SK-N-SH (cell line): ENCODE data around the gene TLX1. TPM values are rescaled to one million over a fixed set of nuclear protein-coding genes. Genes with fewer than 3 reads are reported as not detected.

Source experiments
- CTCF ChIA-PET: fragments of 300-600, 350-600 bp; formaldehyde crosslinking; extraction: SDS; loops from one replicate; lab custom pipeline; 2021; lab: Yijun Ruan, JAX
- POLR2A ChIA-PET: fragments of 350-600 bp; sonication (Branson Sonifier 250); formaldehyde crosslinking; extraction: SDS; loops from one replicate; lab custom pipeline; 2020; ENCODE audit warnings: antibody characterized with exemption, inconsistent platforms; lab: Yijun Ruan, JAX
- DNase-seq: peaks from one replicate; pipeline ENCODE4 v3.0.0; 2012
- H2AFZ ChIP-seq: fragments of 200-600 bp; sonication (generic); 2 replicates; pipeline ENCODE4 v1.8.1; 2016; ENCODE audit warnings: antibody characterized with exemption, mild to moderate bottlenecking, low read depth
- H3F3A ChIP-seq: fragments of 200-600 bp; sonication (generic); replicated peaks from 2 replicates; pipeline ENCODE3; 2016; ENCODE audit warnings: antibody characterized with exemption, mild to moderate bottlenecking; ENCODE audit not compliant: insufficient read depth
- H3K27ac ChIP-seq, 2 experiments: fragments of 200-500 bp in 1 of 2; fragments of 200-600 bp in 1 of 2; sonication (Bioruptor generic) in 1 of 2; sonication (generic), shearing (Covaris generic) in 1 of 2; 2 replicates each; pipeline versions ENCODE4 v1.5.1 to v1.6.1; 2014 to 2016; ENCODE audit warnings: low read depth in 2 of 2, inconsistent platforms in 1 of 2, low read length in 1 of 2, mild to moderate bottlenecking in 1 of 2, mixed read lengths in 1 of 2
- H3K27me3 ChIP-seq: fragments of 200-600 bp; sonication (generic), shearing (Covaris generic); 2 replicates; pipeline ENCODE4 v1.6.1; 2016; ENCODE audit warnings: mixed run types; ENCODE audit not compliant: insufficient read depth
- H3K36me3 ChIP-seq, 2 experiments: fragments of 200-500 bp in 1 of 2; fragments of 200-600 bp in 1 of 2; sonication (Bioruptor generic) in 1 of 2; sonication (generic) in 1 of 2; replicated peaks in 1 of 2; 2 replicates each; pipeline versions ENCODE3 to v1.5.1; 2014 to 2016; ENCODE audit warnings: low read length in 1 of 2, mild to moderate bottlenecking in 1 of 2; ENCODE audit not compliant: insufficient read depth in 2 of 2, control insufficient read depth in 1 of 2
- H3K4me1 ChIP-seq, 2 experiments: fragments of 200-500 bp in 1 of 2; fragments of 200-600 bp in 1 of 2; sonication (Bioruptor generic) in 1 of 2; sonication (generic), shearing (Covaris generic) in 1 of 2; 2 replicates each; pipeline versions ENCODE4 v1.5.1 to v1.6.1; 2014 to 2016; ENCODE audit warnings: low read depth in 1 of 2, low read length in 1 of 2, mixed run types in 1 of 2; ENCODE audit not compliant: insufficient read depth in 2 of 2, control insufficient read depth in 1 of 2
- H3K4me2 ChIP-seq: fragments of 200-600 bp; sonication (generic), shearing (Covaris generic); 2 replicates; pipeline ENCODE4 v1.6.1; 2017; ENCODE audit warnings: mixed run types
- H3K4me3 ChIP-seq, 2 experiments: fragments of 200-500 bp in 1 of 2; fragments of 200-600 bp in 1 of 2; sonication (Bioruptor generic) in 1 of 2; sonication (generic), shearing (Covaris generic) in 1 of 2; 2 replicates each; pipeline versions ENCODE4 v1.5.1 to v1.8.1; 2014 to 2016; ENCODE audit warnings: low read depth in 2 of 2, inconsistent platforms in 1 of 2, low read length in 1 of 2, mild to moderate bottlenecking in 1 of 2, mixed read lengths in 1 of 2, moderate library complexity in 1 of 2
- H3K79me2 ChIP-seq: fragments of 200-600 bp; sonication (generic); 2 replicates; pipeline ENCODE4 v1.8.1; 2017; ENCODE audit warnings: mild to moderate bottlenecking; ENCODE audit not compliant: insufficient read depth
- H3K9ac ChIP-seq: fragments of 200-600 bp; sonication (generic); 2 replicates; pipeline ENCODE4 v1.6.1; 2017; ENCODE audit warnings: mixed run types
- H3K9me2 ChIP-seq: fragments of 200-600 bp; sonication (generic); 2 replicates; pipeline ENCODE4 v1.6.1; 2017; ENCODE audit warnings: mixed run types
- H3K9me3 ChIP-seq: fragments of 200-600 bp; sonication (generic); 2 replicates; pipeline ENCODE4 v1.6.1; 2017; ENCODE audit warnings: mixed run types, mild to moderate bottlenecking, moderate library complexity
- H4K20me1 ChIP-seq: fragments of 200-600 bp; sonication (generic); 2 replicates; pipeline ENCODE4 v1.6.1; 2017; ENCODE audit warnings: mild to moderate bottlenecking, mixed run types; ENCODE audit not compliant: insufficient read depth
- CTCF ChIP-seq: fragments of 200-600 bp; sonication (generic); IDR thresholded peaks from 2 replicates; pipeline ENCODE4 v1.6.1; 2017; ENCODE audit warnings: antibody characterized with exemption, mild to moderate bottlenecking, moderate library complexity
- EZH2phosphoT487 ChIP-seq: fragments of 200-600 bp; sonication (generic); IDR thresholded peaks from 2 replicates; pipeline ENCODE4 v1.6.1; 2017; ENCODE audit warnings: low read depth, mixed run types, mild to moderate bottlenecking, antibody characterized with exemption, moderate library complexity, borderline replicate concordance
- FOXJ3 ChIP-seq: sonication (generic); formaldehyde crosslinking; IDR thresholded peaks from 2 replicates; pipeline ENCODE4 v1.5.1; 2020; ENCODE audit warnings: mild to moderate bottlenecking, missing genetic modification reagents
- PBX3 ChIP-seq: IDR thresholded peaks from 2 replicates; pipeline ENCODE4; 2012
- RAD21 ChIP-seq: IDR thresholded peaks from 2 replicates; pipeline ENCODE4 v1.6.1; 2012; ENCODE audit warnings: mild to moderate bottlenecking, low read length
- RFX5 ChIP-seq: IDR thresholded peaks from 2 replicates; pipeline ENCODE4 v1.6.1; 2012; ENCODE audit warnings: mild to moderate bottlenecking, improper control_type of control experiment, low read length
- SMC3 ChIP-seq: IDR thresholded peaks from 2 replicates; pipeline ENCODE4 v1.6.1; 2012; ENCODE audit warnings: low read depth, low read length, improper control_type of control experiment
- TAF1 ChIP-seq: IDR thresholded peaks from 2 replicates; pipeline ENCODE4 v1.6.1; 2012; ENCODE audit warnings: low read depth, mild to moderate bottlenecking, low read length, moderate library complexity, borderline replicate concordance
- YY1 ChIP-seq: IDR thresholded peaks from 2 replicates; pipeline ENCODE4 v1.4.0; 2012; ENCODE audit warnings: low read depth, mild to moderate bottlenecking
- WGBS: methylation state at CpG from one replicate; pipeline ENCODE4 v1.1.6; 2017; ENCODE audit warnings: low lambda C conversion rate; 5-methylcytosine and 5-hydroxymethylcytosine counted together
- polyA plus RNA-seq, 3 experiments: library from polyadenylated mRNA; depleted of rRNA; stranded (reverse); fragments of >200 nt; gene quantifications; 2 replicates each; pipeline ENCODE4 v1.2.3, GENCODE V29; 2012
- TF ChIP-seq, protein P1 (sequence below): fragments of 150-350 bp; IDR thresholded peaks from 2 replicates; pipeline ENCODE4 v1.6.1; 2016; ENCODE audit warnings: mild to moderate bottlenecking, low read depth, low read length
- TF ChIP-seq, protein P2 (sequence below): IDR thresholded peaks from 2 replicates; pipeline ENCODE4 v1.4.0; 2012; ENCODE audit warnings: low read depth, borderline replicate concordance

Gene TLX1
- polyA plus RNA-seq, 1 of the 3 experiments (the other 2 are of a cell fraction), result not detected

DNA sequence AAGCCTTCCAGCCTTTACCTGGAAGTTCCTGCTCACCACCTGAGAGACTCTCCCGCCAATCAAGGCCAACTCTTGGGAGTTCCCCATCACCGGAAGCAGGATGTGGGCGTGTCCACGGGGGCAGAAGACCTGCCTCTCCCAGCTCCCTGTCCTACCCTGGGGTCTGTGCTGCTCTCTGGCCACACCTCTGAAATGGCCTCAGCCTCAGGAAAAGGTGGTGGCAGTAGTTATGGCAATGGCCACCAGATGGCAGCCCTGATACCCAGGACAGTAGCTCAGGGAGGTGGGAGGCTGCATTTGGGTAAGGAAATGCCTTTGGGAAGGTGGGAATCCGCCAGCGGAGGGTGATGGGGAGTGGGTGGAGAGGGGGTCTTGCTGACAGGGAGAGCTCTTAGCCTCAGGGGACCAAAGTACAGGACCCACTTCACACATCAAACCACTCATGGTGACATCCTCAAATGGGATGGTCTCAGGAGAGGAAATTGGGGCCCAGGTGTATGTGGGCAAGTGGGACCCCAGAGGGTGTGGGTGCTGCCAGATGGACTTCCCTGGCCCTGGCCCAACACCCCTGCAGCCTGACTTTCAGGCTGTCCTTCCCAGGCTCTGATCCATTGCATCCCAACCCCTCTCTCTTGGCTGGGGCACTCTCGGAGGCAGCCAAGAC lies 35.4 kb upstream of the TLX1 start:
- Histone ChIP-seq H3K4me1 (peaks cover 0 to 10% of the 10 kb centered on the region in 2 experiments; a peak in 1 of 4 replicates), H3K36me3 (no peaks in the 10 kb centered on the region), H3K4me2 (no peak overlapping the region), H3K9me2 (no peaks in the 10 kb centered on the region), H3K9ac (no peak overlapping the region), H3K27me3 (peaks cover 34% of the 10 kb centered on the region; the same call in 1 of the 2 replicates), H4K20me1 (no peaks in the 10 kb centered on the region), H2AFZ (no peak overlapping the region), H3K9me3 (no peaks in the 10 kb centered on the region), H3F3A (no peaks in the 10 kb centered on the region), H3K27ac (no peak overlapping the region), H3K4me3 (peak overlapping the region in 1 of 2 experiments; percentile 40; a peak in 1 of 4 replicates), H3K79me2 (no peaks in the 10 kb centered on the region)
- POLR2A ChIA-PET, result interaction anchor here (0.6 to 1.5 kb wide), 4 partner anchors 27 to 57 kb away, joined by 3 to 10 read pairs (median 4); partner anchors contain the start of gene TLX1
- peak; percentile 85 for DNase-seq
- WGBS, result 0% methylated on average over 2 of the region's 7 CpGs
- TF ChIP-seq TAF1 (no peak), FOXJ3 (CRISPR knock-in tag) (no peak), RAD21 (peak; percentile 72), SMC3 (peak; percentile 92), CTCF (peak; percentile 81)
- CTCF ChIA-PET, result interaction anchor here (0.8 to 32.9 kb wide), 35 partner anchors 9 to 393 kb away, joined by 3 to 972 read pairs (median 6); partner anchors contain the start of genes KAZALD1, PDZD7, SFXN3 and TLX1

DNA sequence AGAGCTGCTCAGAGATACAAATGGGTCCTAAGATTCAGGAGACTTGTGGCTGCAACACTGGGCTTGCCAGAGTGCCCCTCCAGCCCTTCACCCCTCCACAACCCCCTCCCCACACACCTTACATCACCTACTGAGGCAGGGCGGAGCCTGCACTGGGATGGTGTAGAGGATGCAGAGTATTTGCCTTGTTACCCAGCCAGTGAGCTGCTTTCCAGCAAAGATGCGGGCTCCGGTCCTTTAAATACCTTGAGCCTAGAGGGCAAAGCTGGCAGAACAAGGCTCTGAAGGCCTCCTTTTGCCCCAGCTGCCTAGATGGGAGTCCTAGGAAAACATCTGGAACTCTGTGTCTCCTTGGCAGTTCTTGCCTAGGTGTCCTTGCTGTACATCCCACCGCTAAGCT lies 34.7 kb upstream of the TLX1 start:
- 74% methylated on average over 4 of the region's 4 CpGs for WGBS
- Histone ChIP-seq H3K27me3 (peaks cover 40% of the 10 kb centered on the region), H2AFZ (no peak overlapping the region), H4K20me1 (no peaks in the 10 kb centered on the region), H3K9ac (no peak overlapping the region), H3K79me2 (no peaks in the 10 kb centered on the region), H3K9me2 (no peaks in the 10 kb centered on the region), H3K4me2 (no peak overlapping the region), H3K27ac (no peak overlapping the region), H3K4me1 (peaks cover 0 to 7% of the 10 kb centered on the region in 2 experiments; a peak in 1 of 4 replicates), H3K4me3 (no peak overlapping the region), H3F3A (no peaks in the 10 kb centered on the region), H3K36me3 (no peaks in the 10 kb centered on the region), H3K9me3 (no peaks in the 10 kb centered on the region)
- TF ChIP-seq RFX5 (no peak), PBX3 (no peak), YY1 (no peak), CTCF (no peak), EZH2phosphoT487 (no peak)
- TF ChIP-seq, protein P1, sequence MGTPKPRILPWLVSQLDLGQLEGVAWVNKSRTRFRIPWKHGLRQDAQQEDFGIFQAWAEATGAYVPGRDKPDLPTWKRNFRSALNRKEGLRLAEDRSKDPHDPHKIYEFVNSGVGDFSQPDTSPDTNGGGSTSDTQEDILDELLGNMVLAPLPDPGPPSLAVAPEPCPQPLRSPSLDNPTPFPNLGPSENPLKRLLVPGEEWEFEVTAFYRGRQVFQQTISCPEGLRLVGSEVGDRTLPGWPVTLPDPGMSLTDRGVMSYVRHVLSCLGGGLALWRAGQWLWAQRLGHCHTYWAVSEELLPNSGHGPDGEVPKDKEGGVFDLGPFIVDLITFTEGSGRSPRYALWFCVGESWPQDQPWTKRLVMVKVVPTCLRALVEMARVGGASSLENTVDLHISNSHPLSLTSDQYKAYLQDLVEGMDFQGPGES, result no peak
- TF ChIP-seq, protein P2, sequence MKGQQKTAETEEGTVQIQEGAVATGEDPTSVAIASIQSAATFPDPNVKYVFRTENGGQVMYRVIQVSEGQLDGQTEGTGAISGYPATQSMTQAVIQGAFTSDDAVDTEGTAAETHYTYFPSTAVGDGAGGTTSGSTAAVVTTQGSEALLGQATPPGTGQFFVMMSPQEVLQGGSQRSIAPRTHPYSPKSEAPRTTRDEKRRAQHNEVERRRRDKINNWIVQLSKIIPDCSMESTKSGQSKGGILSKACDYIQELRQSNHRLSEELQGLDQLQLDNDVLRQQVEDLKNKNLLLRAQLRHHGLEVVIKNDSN, result no peak
- DNase-seq, result no peak
- ChIA-PET POLR2A (interaction anchor here (1.0 to 1.5 kb wide), 2 partner anchors 35 to 46 kb away, joined by 4 to 10 read pairs; partner anchors contain the start of gene TLX1), CTCF (interaction anchor here (0.7 to 32.9 kb wide), 30 partner anchors 8 to 392 kb away, joined by 3 to 972 read pairs (median 9); partner anchors contain the start of genes KAZALD1, PDZD7, SFXN3 and TLX1)
